ENCODE measurements around the gene MZT2B.
"Not testable (repeated sequence)": the region's sequence is repeated elsewhere in the genome, so short reads cannot be mapped to it uniquely, and the experiment has no call there.

MZT2B gene

GRCh38 chr2:130148515-130148914 is 33.5 kb upstream of the MZT2B start:
- ATAC-seq, H3K27ac Mint-ChIP-seq, H3K4me3 Mint-ChIP-seq, H3K9me3 Mint-ChIP-seq, H3K27me3 Mint-ChIP-seq: not testable (repeated sequence)
- H3K4me1 Mint-ChIP-seq = peaks cover 13% of the 10 kb centered on the region
- peaks cover 23% of the 10 kb centered on the region for H3K36me3 Mint-ChIP-seq

- no peaks in the 10 kb centered on the region for H3K27me3 Mint-ChIP-seq
- peaks cover 39% of the 10 kb centered on the region for H3K36me3 Mint-ChIP-seq
- H3K4me1 Mint-ChIP-seq = peaks cover 5% of the 10 kb centered on the region
- no peaks in the 10 kb centered on the region for H3K9me3 Mint-ChIP-seq
- H3K4me3 Mint-ChIP-seq = no peak overlapping the region
- peak; percentile 6 for ATAC-seq
- no peak overlapping the region for H3K27ac Mint-ChIP-seq
These were observed 31.6 kb upstream of the MZT2B start for GRCh38 chr2:130150181-130151144.

- not testable (repeated sequence) for H3K4me1 Mint-ChIP-seq, H3K9me3 Mint-ChIP-seq, H3K4me3 Mint-ChIP-seq, H3K27ac Mint-ChIP-seq, H3K27me3 Mint-ChIP-seq, ATAC-seq
- H3K36me3 Mint-ChIP-seq = peaks cover 39% of the 10 kb centered on the region
These were observed 30.9 kb upstream of the MZT2B start for GRCh38 chr2:130151145-130151512.

- not testable (repeated sequence) for ATAC-seq, H3K27me3 Mint-ChIP-seq, H3K9me3 Mint-ChIP-seq, H3K27ac Mint-ChIP-seq, H3K4me3 Mint-ChIP-seq
- peaks cover 17% of the 10 kb centered on the region for H3K4me1 Mint-ChIP-seq
- peaks cover 39% of the 10 kb centered on the region for H3K36me3 Mint-ChIP-seq
These were observed 29.8 kb upstream of the MZT2B start for GRCh38 chr2:130152136-130152815.

GRCh38 chr2:130152816-130153595 is 29.1 kb upstream of the MZT2B start:
- Mint-ChIP-seq H3K27ac (no peak overlapping the region), H3K36me3 (peaks cover 39% of the 10 kb centered on the region)
- ATAC-seq = no peak

GRCh38 chr2:130153721-130154422 is 28.2 kb upstream of the MZT2B start:
- peaks cover 39% of the 10 kb centered on the region for H3K36me3 Mint-ChIP-seq
- not testable (repeated sequence) for H3K27ac Mint-ChIP-seq

More at GRCh38 chr2:130152816-130153595, 29.1 kb upstream of the MZT2B start:
- Mint-ChIP-seq H3K4me1 (peaks cover 24% of the 10 kb centered on the region), H3K4me3 (no peak overlapping the region), H3K27me3 (no peaks in the 10 kb centered on the region), H3K9me3 (no peaks in the 10 kb centered on the region)

GRCh38 chr2:130154423-130154770 is 27.7 kb upstream of the MZT2B start:
- Mint-ChIP-seq H3K4me1 (peaks cover 31% of the 10 kb centered on the region), H3K27ac (peak overlapping the region; percentile 45), H3K36me3 (peaks cover 39% of the 10 kb centered on the region)
- not testable (repeated sequence) for H3K4me3 Mint-ChIP-seq, ATAC-seq, H3K9me3 Mint-ChIP-seq, H3K27me3 Mint-ChIP-seq

More at GRCh38 chr2:130153721-130154422, 28.2 kb upstream of the MZT2B start:
- not testable (repeated sequence) for H3K27me3 Mint-ChIP-seq, ATAC-seq, H3K4me3 Mint-ChIP-seq, H3K9me3 Mint-ChIP-seq
- H3K4me1 Mint-ChIP-seq = peaks cover 28% of the 10 kb centered on the region

- H3K4me1 Mint-ChIP-seq = peaks cover 37% of the 10 kb centered on the region
- H3K9me3 Mint-ChIP-seq = no peaks in the 10 kb centered on the region
- H3K27ac Mint-ChIP-seq = peak overlapping the region; percentile 45
- peaks cover 41% of the 10 kb centered on the region for H3K36me3 Mint-ChIP-seq
- ATAC-seq = no peak
- H3K27me3 Mint-ChIP-seq = no peaks in the 10 kb centered on the region
- no peak overlapping the region for H3K4me3 Mint-ChIP-seq
These were observed 27.0 kb upstream of the MZT2B start for GRCh38 chr2:130154773-130155765.

GRCh38 chr2:130155956-130156623 is 26.0 kb upstream of the MZT2B start:
- H3K27me3 Mint-ChIP-seq, H3K9me3 Mint-ChIP-seq, H3K4me3 Mint-ChIP-seq, ATAC-seq: not testable (repeated sequence)
- Mint-ChIP-seq H3K27ac (peak overlapping the region; percentile 60), H3K36me3 (peaks cover 39% of the 10 kb centered on the region), H3K4me1 (peaks cover 42% of the 10 kb centered on the region)

- Mint-ChIP-seq H3K36me3 (peaks cover 44% of the 10 kb centered on the region), H3K27me3 (no peaks in the 10 kb centered on the region), H3K27ac (peak overlapping the region; percentile 60), H3K4me1 (peaks cover 42% of the 10 kb centered on the region), H3K9me3 (no peaks in the 10 kb centered on the region), H3K4me3 (no peak overlapping the region)
- ATAC-seq = no peak
These were observed 25.4 kb upstream of the MZT2B start for GRCh38 chr2:130156624-130157004.

GRCh38 chr2:130157354-130157753 is 24.7 kb upstream of the MZT2B start:
- H3K4me1 Mint-ChIP-seq = peaks cover 42% of the 10 kb centered on the region
- peak; percentile 77 for ATAC-seq
- peaks cover 42% of the 10 kb centered on the region for H3K36me3 Mint-ChIP-seq
- not testable (repeated sequence) for H3K27me3 Mint-ChIP-seq, H3K9me3 Mint-ChIP-seq
- H3K4me3 Mint-ChIP-seq = peak overlapping the region; percentile 41
- peak overlapping the region; percentile 93 for H3K27ac Mint-ChIP-seq

- H3K27ac Mint-ChIP-seq = peak overlapping the region; percentile 93
- peaks cover 39% of the 10 kb centered on the region for H3K36me3 Mint-ChIP-seq
- not testable (repeated sequence) for H3K27me3 Mint-ChIP-seq, H3K9me3 Mint-ChIP-seq
- peaks cover 42% of the 10 kb centered on the region for H3K4me1 Mint-ChIP-seq
- H3K4me3 Mint-ChIP-seq = peak overlapping the region; percentile 41
- peak; percentile 92 for ATAC-seq
These were observed 24.1 kb upstream of the MZT2B start for GRCh38 chr2:130157825-130158514.

- Mint-ChIP-seq H3K27ac (peak overlapping the region; percentile 93), H3K27me3 (no peaks in the 10 kb centered on the region)
- no peak for ATAC-seq
These were observed 23.4 kb upstream of the MZT2B start for GRCh38 chr2:130158631-130159030.

More at GRCh38 chr2:130158631-130159030, 23.4 kb upstream of the MZT2B start:
- Mint-ChIP-seq H3K4me3 (no peak overlapping the region), H3K36me3 (peaks cover 37% of the 10 kb centered on the region), H3K4me1 (peaks cover 42% of the 10 kb centered on the region), H3K9me3 (no peaks in the 10 kb centered on the region)
